ENCODE data around the gene PROM1. TPM values are rescaled to one million over a fixed set of nuclear protein-coding genes. Genes with fewer than 3 reads are reported as not detected.
A peak's percentile ranks its signal among the peaks of the same experiment; 100 is the strongest.

The PROM1 gene
- total RNA-seq, 1 experiment from 2014 or later, result 17.7 TPM

- POLR2A ChIA-PET, result interaction anchor here (0.7 to 2.1 kb wide), 2 partner anchors 14 to 28 kb away, joined by 3 to 10 read pairs; no protein-coding TSS in a partner anchor
- DNase-seq (ENCODE audit: low read depth, low spot score), result peak; percentile 89
- peak; percentile 95 for ATAC-seq
- no peak for TF ChIP-seq TCF7L2 (IDR thresholded peaks at IDR 0.05; ENCODE audit: borderline replicate concordance, extremely low read depth, insufficient read depth, insufficient read length)
- TF ChIP-seq ZNF274 (IDR thresholded peaks at IDR 0.05; ENCODE audit: low read depth, low read length), result no peak
- no peak for TF ChIP-seq ATF3 (IDR thresholded peaks at IDR 0.05)
- TF ChIP-seq, protein P1, sequence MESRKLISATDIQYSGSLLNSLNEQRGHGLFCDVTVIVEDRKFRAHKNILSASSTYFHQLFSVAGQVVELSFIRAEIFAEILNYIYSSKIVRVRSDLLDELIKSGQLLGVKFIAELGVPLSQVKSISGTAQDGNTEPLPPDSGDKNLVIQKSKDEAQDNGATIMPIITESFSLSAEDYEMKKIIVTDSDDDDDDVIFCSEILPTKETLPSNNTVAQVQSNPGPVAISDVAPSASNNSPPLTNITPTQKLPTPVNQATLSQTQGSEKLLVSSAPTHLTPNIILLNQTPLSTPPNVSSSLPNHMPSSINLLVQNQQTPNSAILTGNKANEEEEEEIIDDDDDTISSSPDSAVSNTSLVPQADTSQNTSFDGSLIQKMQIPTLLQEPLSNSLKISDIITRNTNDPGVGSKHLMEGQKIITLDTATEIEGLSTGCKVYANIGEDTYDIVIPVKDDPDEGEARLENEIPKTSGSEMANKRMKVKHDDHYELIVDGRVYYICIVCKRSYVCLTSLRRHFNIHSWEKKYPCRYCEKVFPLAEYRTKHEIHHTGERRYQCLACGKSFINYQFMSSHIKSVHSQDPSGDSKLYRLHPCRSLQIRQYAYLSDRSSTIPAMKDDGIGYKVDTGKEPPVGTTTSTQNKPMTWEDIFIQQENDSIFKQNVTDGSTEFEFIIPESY (IDR thresholded peaks at IDR 0.05; ENCODE audit: extremely low read depth, insufficient replicate concordance, low read length), result no peak
- no peak for TF ChIP-seq MAX (IDR thresholded peaks at IDR 0.05)
- TF ChIP-seq REST (IDR thresholded peaks at IDR 0.05; ENCODE audit: low read depth), result no peak
- TF ChIP-seq SIN3A (IDR thresholded peaks at IDR 0.05; ENCODE audit: low read depth), result no peak
- TF ChIP-seq FOSL1 (IDR thresholded peaks at IDR 0.05; ENCODE audit: low read depth), result peak; percentile 98
- no peak for TF ChIP-seq CTCF (IDR thresholded peaks at IDR 0.05 in 2 of 3, conservative IDR thresholded peaks at IDR 0.05 in 1 of 3; ENCODE audit: borderline replicate concordance in 1 of 3, insufficient read depth in 1 of 3, low read depth in 2 of 3, low read length in 2 of 3)
- TF ChIP-seq JUND (IDR thresholded peaks at IDR 0.05), result peak; percentile 99
- TF ChIP-seq SRF (IDR thresholded peaks at IDR 0.05; ENCODE audit: low read depth), result peak; percentile 91
- TF ChIP-seq SP1 (IDR thresholded peaks at IDR 0.05; ENCODE audit: low read depth), result peak; percentile 92
- no peak for TF ChIP-seq EGR1 (IDR thresholded peaks at IDR 0.05; ENCODE audit: low read depth)
- TF ChIP-seq EZH2 (IDR thresholded peaks at IDR 0.05), result no peak
- no peak for TF ChIP-seq EZH2phosphoT487 (IDR thresholded peaks at IDR 0.05; ENCODE audit: borderline replicate concordance)
- no peak for TF ChIP-seq RAD21 (IDR thresholded peaks at IDR 0.05; ENCODE audit: low read depth)
- no peak for TF ChIP-seq YY1 (IDR thresholded peaks at IDR 0.05; ENCODE audit: extremely low read depth, insufficient replicate concordance, low read depth, low read length)
Observed at GRCh38 chr4:15920723-15921591, 162.9 kb downstream of the PROM1 start.

More at GRCh38 chr4:15920723-15921591, 162.9 kb downstream of the PROM1 start:
- Histone ChIP-seq H3K9me2 (ENCODE audit: insufficient read depth) (no peaks in the 10 kb centered on the region), H2AFZ (ENCODE audit: low read depth, low read length, poor library complexity, severe bottlenecking) (peak overlapping the region; percentile 60), H3K36me3 (ENCODE audit: control insufficient read depth in 1 of 2, insufficient read depth in 2 of 2, low read length in 2 of 2) (no peaks in the 10 kb centered on the region), H3K79me2 (ENCODE audit: insufficient read depth, low read length) (no peaks in the 10 kb centered on the region), H3K27me3 (ENCODE audit: insufficient read depth, low read length) (no peaks in the 10 kb centered on the region), H3K9me3 (ENCODE audit: control insufficient read depth in 1 of 2, insufficient read depth in 1 of 2, low read depth in 1 of 2, low read length in 2 of 2) (no peaks in the 10 kb centered on the region), H3K27ac (ENCODE audit: low read depth, low read length) (peak overlapping the region; percentile 51; the same call in 1 of the 2 replicates), H3K4me1 (ENCODE audit: control insufficient read depth in 1 of 2, insufficient read depth in 2 of 2, low read length in 2 of 2) (peaks cover 12 to 37% of the 10 kb centered on the region in 2 experiments), H3K9ac (ENCODE audit: low read length) (peak overlapping the region; percentile 2; the same call in 1 of the 2 replicates), H3K4me3 (replicated peaks in 1 of 2; ENCODE audit: low read depth in 1 of 2, low read length in 2 of 2) (peak overlapping the region in 1 of 2 experiments; percentile 3; a peak in 1 of 4 replicates), H4K20me1 (ENCODE audit: insufficient read depth) (no peaks in the 10 kb centered on the region), H3K4me2 (ENCODE audit: low read length) (peak overlapping the region; percentile 55)
- ChIA-PET CTCF (interaction anchor here (1.1 to 3.3 kb wide), 3 partner anchors 35 to 115 kb away, joined by 3 to 10 read pairs (median 5); no protein-coding TSS in a partner anchor), RAD21 (ENCODE audit: low non-redundant PET in 1 of 2, low total read pairs in 2 of 2, uncharacterized antibody in 2 of 2, unreplicated experiment in 2 of 2) (interaction anchor here in 1 of 2 experiments (0.6 kb wide), 1 partner anchor 23 kb away, joined by 3 read pairs; no protein-coding TSS in a partner anchor)
- no TSS peak for BruUV-seq (replicated peaks)
- intact Hi-C loops (cut with micrococcal nuclease), result no loop called here

Data from HCT116 (cell line).